ENCODE measurements around the gene MRPS18A.
A peak's percentile ranks its signal among the peaks of the same experiment; 100 is the strongest.
"Not testable (repeated sequence)": the region's sequence is repeated elsewhere in the genome, so short reads cannot be mapped to it uniquely, and the experiment has no call there.

The MRPS18A gene

GRCh38 chr6:43671801-43672690 lies 15.5 kb downstream of the MRPS18A start:
- DNase-seq (ENCODE audit: low read depth in 1 of 2, low spot score in 1 of 2), result no peak

GRCh38 chr6:43671011-43671800 lies 16.4 kb downstream of the MRPS18A start:
- no peak for DNase-seq (ENCODE audit: low read depth in 1 of 2, low spot score in 1 of 2)

- DNase-seq (ENCODE audit: low read depth in 1 of 2, low spot score in 1 of 2), result no peak
These were observed 17.0 kb downstream of the MRPS18A start for GRCh38 chr6:43670623-43670986.

- DNase-seq (ENCODE audit: low read depth in 1 of 2, low spot score in 1 of 2), result no peak
These were observed 17.5 kb downstream of the MRPS18A start for GRCh38 chr6:43669922-43670622.

GRCh38 chr6:43669050-43669921 lies 18.3 kb downstream of the MRPS18A start:
- no peak for DNase-seq (ENCODE audit: low read depth in 1 of 2, low spot score in 1 of 2)

- DNase-seq (ENCODE audit: low read depth in 1 of 2, low spot score in 1 of 2), result peak in 1 of 2 donors; percentile 15
These were observed 19.2 kb downstream of the MRPS18A start for GRCh38 chr6:43668151-43669028.

- peak; percentile 49 to 75 for DNase-seq (ENCODE audit: low read depth in 1 of 2, low spot score in 1 of 2)
These were observed 20.1 kb downstream of the MRPS18A start for GRCh38 chr6:43667245-43668150.

- DNase-seq (ENCODE audit: low read depth in 1 of 2, low spot score in 1 of 2), result no peak
These were observed 21.2 kb downstream of the MRPS18A start for GRCh38 chr6:43666196-43666920.

- no peak for DNase-seq (ENCODE audit: low read depth in 1 of 2, low spot score in 1 of 2)
These were observed 22.2 kb downstream of the MRPS18A start for GRCh38 chr6:43665376-43665775.

- DNase-seq (ENCODE audit: low read depth in 1 of 2, low spot score in 1 of 2), result not testable (repeated sequence)
These were observed 24.6 kb downstream of the MRPS18A start for GRCh38 chr6:43662948-43663347.

- no peak for DNase-seq (ENCODE audit: low read depth in 1 of 2, low spot score in 1 of 2)
These were observed 29.4 kb downstream of the MRPS18A start for GRCh38 chr6:43658161-43658560.

GRCh38 chr6:43657221-43657802 lies 30.3 kb downstream of the MRPS18A start:
- DNase-seq (ENCODE audit: low read depth in 1 of 2, low spot score in 1 of 2), result no peak

GRCh38 chr6:43652822-43653221 lies 34.8 kb downstream of the MRPS18A start:
- not testable (repeated sequence) for DNase-seq (ENCODE audit: low read depth in 1 of 2, low spot score in 1 of 2)

- no peak for DNase-seq (ENCODE audit: low read depth in 1 of 2, low spot score in 1 of 2)
These were observed 39.3 kb downstream of the MRPS18A start for GRCh38 chr6:43648248-43648647.

GRCh38 chr6:43647613-43648012 lies 40.0 kb downstream of the MRPS18A start:
- DNase-seq (ENCODE audit: low read depth in 1 of 2, low spot score in 1 of 2), result no peak

- no peak for DNase-seq (ENCODE audit: low read depth in 1 of 2, low spot score in 1 of 2)
These were observed 42.0 kb downstream of the MRPS18A start for GRCh38 chr6:43645613-43645964.

GRCh38 chr6:43644940-43645612 lies 42.5 kb downstream of the MRPS18A start, which contains the start of gene RSPH9:
TSS of gene RSPH9 (plus strand) at chr6:43645036. CDS start at chr6:43645099, 63 bp downstream.
- DNase-seq (ENCODE audit: low read depth in 1 of 2, low spot score in 1 of 2), result peak; percentile 18 to 50

Measured in activated T-helper 1 cell treated with anti-CD3 and anti-CD28 coated beads, Interleukin-2, amount 50 U/mL, for 16 hours (primary cell).